Neuronal stem cell (in vitro differentiated cells): ENCODE results near the gene SH3PXD2A.

Experiments
- DNase-seq: peaks from one replicate; pipeline ENCODE4 v3.0.0-alpha.2; 2013; ENCODE audit warnings: low spot score
- H2AFZ ChIP-seq: one replicate; pipeline ENCODE4 v1.6.1; 2013; ENCODE audit warnings: mild to moderate bottlenecking, low read length, inconsistent platforms
- H2AK5ac ChIP-seq: 2 replicates; pipeline ENCODE4 v1.6.1; 2013; ENCODE audit warnings: low read depth, mild to moderate bottlenecking, inconsistent platforms, low read length, moderate library complexity, mixed read lengths
- H2BK120ac ChIP-seq: 2 replicates; pipeline ENCODE4 v1.6.1; 2013; ENCODE audit warnings: low read depth, mild to moderate bottlenecking, inconsistent platforms, low read length, moderate library complexity, mixed read lengths
- H2BK12ac ChIP-seq: one replicate; pipeline ENCODE4 v1.6.1; 2013; ENCODE audit warnings: low read length, inconsistent platforms
- H2BK15ac ChIP-seq: 2 replicates; pipeline ENCODE4 v1.6.1; 2013; ENCODE audit warnings: mild to moderate bottlenecking, low read length, inconsistent platforms, mixed read lengths
- H2BK5ac ChIP-seq: one replicate; pipeline ENCODE4 v1.6.1; 2013; ENCODE audit warnings: inconsistent platforms, mild to moderate bottlenecking, low read length, moderate library complexity
- H3K14ac ChIP-seq: one replicate; pipeline ENCODE4 v1.6.1; 2013; ENCODE audit warnings: low read length, inconsistent platforms
- H3K18ac ChIP-seq: 2 replicates; pipeline ENCODE4 v1.6.1; 2013; ENCODE audit warnings: low read length, inconsistent platforms
- H3K23ac ChIP-seq: 2 replicates; pipeline ENCODE4 v1.6.1; 2013; ENCODE audit warnings: low read depth, mild to moderate bottlenecking, mixed read lengths, low read length, inconsistent platforms; ENCODE audit not compliant: poor library complexity
- H3K27ac ChIP-seq: replicated peaks from 3 replicates; pipeline ENCODE4 v1.5.1; 2013; ENCODE audit warnings: low read length, inconsistent platforms
- H3K27me3 ChIP-seq, 3 experiments: 2 replicates each; pipeline ENCODE4 v1.6.1; 2013; ENCODE audit warnings: low read length in 3 of 3, mild to moderate bottlenecking in 2 of 3, inconsistent platforms in 1 of 3, low read depth in 1 of 3, mixed read lengths in 1 of 3, moderate library complexity in 1 of 3; ENCODE audit not compliant: control insufficient read depth in 3 of 3, insufficient read depth in 3 of 3
- H3K36me3 ChIP-seq, 2 donors: replicated peaks in 1 of 2; 2 replicates each; pipeline ENCODE4 v1.6.1; 2013; ENCODE audit warnings: low read length in 2 of 2; ENCODE audit not compliant: control insufficient read depth in 2 of 2, insufficient read depth in 2 of 2
- H3K4ac ChIP-seq: 2 replicates; pipeline ENCODE4 v1.6.1; 2013; ENCODE audit warnings: inconsistent platforms, mild to moderate bottlenecking, low read length, moderate library complexity
- H3K4me1 ChIP-seq, 2 donors: 1 replicate in 1 of 2; 2 replicates in 1 of 2; pipeline ENCODE4 v1.6.1; 2013; ENCODE audit warnings: low read length in 2 of 2, low read depth in 1 of 2; ENCODE audit not compliant: control insufficient read depth in 2 of 2, insufficient read depth in 1 of 2
- H3K4me2 ChIP-seq: one replicate; pipeline ENCODE4 v1.6.1; 2013; ENCODE audit warnings: mild to moderate bottlenecking, low read length, inconsistent platforms; ENCODE audit not compliant: insufficient read depth, poor library complexity, severe bottlenecking
- H3K4me3 ChIP-seq, 2 donors: 2 replicates each; pipeline ENCODE4 v1.5.1; 2013; ENCODE audit warnings: low read length in 2 of 2, mild to moderate bottlenecking in 2 of 2, inconsistent platforms in 1 of 2, moderate library complexity in 1 of 2
- H3K79me1 ChIP-seq: one replicate; pipeline ENCODE4 v1.6.1; 2013; ENCODE audit warnings: low read depth, mild to moderate bottlenecking, inconsistent platforms, low read length, moderate library complexity
- H3K9ac ChIP-seq: one replicate; pipeline ENCODE4 v1.6.1; 2013; ENCODE audit warnings: mild to moderate bottlenecking, low read depth, low read length, inconsistent platforms; ENCODE audit not compliant: poor library complexity
- H3K9me3 ChIP-seq, 2 donors: replicated peaks in 1 of 2; 2 replicates each; pipeline versions ENCODE3 to v1.6.1; 2013; ENCODE audit warnings: low read length in 2 of 2, mild to moderate bottlenecking in 2 of 2, inconsistent platforms in 1 of 2, low read depth in 1 of 2, mixed read lengths in 1 of 2, moderate library complexity in 1 of 2; ENCODE audit not compliant: control insufficient read depth in 2 of 2, insufficient read depth in 1 of 2
- H4K8ac ChIP-seq: one replicate; pipeline ENCODE4 v1.6.1; 2013; ENCODE audit warnings: low read depth, mild to moderate bottlenecking, inconsistent platforms, low read length, moderate library complexity
- H4K91ac ChIP-seq: one replicate; pipeline ENCODE4 v1.6.1; 2013; ENCODE audit warnings: low read length, low read depth, mild to moderate bottlenecking, inconsistent platforms; ENCODE audit not compliant: poor library complexity
- WGBS, 2 donors: extraction: QIAGEN DNeasy Blood & Tissue Kit; methylation state at CpG; one replicate each; pipeline ENCODE4 v1.1.7; 2013; ENCODE audit warnings: missing lambda C conversion rate in 2 of 2, mixed read lengths in 1 of 2; ENCODE audit not compliant: insufficient read length in 2 of 2, insufficient replicate concordance in 1 of 2; ENCODE audit errors: extremely low coverage in 2 of 2; 5-methylcytosine and 5-hydroxymethylcytosine counted together

Gene SH3PXD2A

GRCh38 chr10:103564116-103564501 lies 291.3 kb downstream of the SH3PXD2A start:
- H2AK5ac ChIP-seq: peak overlapping the region; percentile 14
- peak overlapping the region; percentile 3 for H2BK15ac ChIP-seq
- H3K9ac ChIP-seq: no peak overlapping the region
- H2BK5ac ChIP-seq: peak overlapping the region; percentile 5
- H4K8ac ChIP-seq: no peak overlapping the region
- H3K4me3 ChIP-seq: no peak overlapping the region
- H2AFZ ChIP-seq: no peak overlapping the region
- DNase-seq: no peak
- H2BK120ac ChIP-seq: no peak overlapping the region
- H3K9me3 ChIP-seq: peaks cover 0 to 4% of the 10 kb centered on the region in 2 donors
- H3K4me1 ChIP-seq: peaks cover 0 to 5% of the 10 kb centered on the region in 2 donors
- no peak overlapping the region for H3K4me2 ChIP-seq
- peaks cover 2% of the 10 kb centered on the region for H3K79me1 ChIP-seq
- H3K27ac ChIP-seq: no peak overlapping the region
- H3K23ac ChIP-seq: no peak overlapping the region
- H3K27me3 ChIP-seq: peaks cover 0 to 3% (median 0%) of the 10 kb centered on the region in 3 experiments
- H3K18ac ChIP-seq: peak overlapping the region; percentile 65
- H2BK12ac ChIP-seq: no peak overlapping the region
- no CpG with 5 or more reads among the region's 7 CpGs for WGBS, 2 donors
- peaks cover 0 to 4% of the 10 kb centered on the region in 2 donors for H3K36me3 ChIP-seq
- no peak overlapping the region for H3K4ac ChIP-seq
- no peak overlapping the region for H3K14ac ChIP-seq
- no peak overlapping the region for H4K91ac ChIP-seq

GRCh38 chr10:103563231-103564115 lies 291.9 kb downstream of the SH3PXD2A start:
- Histone ChIP-seq H2BK5ac (peak overlapping the region; percentile 5), H3K27me3 (peaks cover 0 to 9% (median 0%) of the 10 kb centered on the region in 3 experiments), H3K27ac (no peak overlapping the region), H3K14ac (no peak overlapping the region), H3K36me3 (peaks cover 0 to 4% of the 10 kb centered on the region in 2 donors), H3K4me1 (peaks cover 0 to 9% of the 10 kb centered on the region in 2 donors), H2AFZ (no peak overlapping the region), H2BK12ac (no peak overlapping the region), H3K18ac (no peak overlapping the region), H3K4ac (no peak overlapping the region), H4K91ac (no peak overlapping the region), H3K4me2 (no peak overlapping the region), H3K79me1 (peaks cover 2% of the 10 kb centered on the region), H2BK15ac (no peak overlapping the region), H2AK5ac (peak overlapping the region; percentile 14), H3K23ac (no peak overlapping the region), H4K8ac (no peak overlapping the region), H3K4me3 (no peak overlapping the region), H3K9ac (no peak overlapping the region), H3K9me3 (peaks cover 0 to 4% of the 10 kb centered on the region in 2 donors), H2BK120ac (no peak overlapping the region)
- WGBS, 2 donors: no CpG with 5 or more reads among the region's 7 CpGs
- no peak for DNase-seq

- Histone ChIP-seq H2BK5ac (no peak overlapping the region), H3K27me3 (peaks cover 0 to 18% (median 0%) of the 10 kb centered on the region in 3 experiments), H2BK120ac (no peak overlapping the region), H3K18ac (no peak overlapping the region), H3K9ac (no peak overlapping the region), H3K4ac (no peak overlapping the region), H3K4me3 (no peak overlapping the region), H2BK15ac (no peak overlapping the region), H2AK5ac (no peak overlapping the region), H3K4me2 (no peak overlapping the region), H2AFZ (no peak overlapping the region), H3K9me3 (peaks cover 0 to 4% of the 10 kb centered on the region in 2 donors), H3K36me3 (peaks cover 0 to 4% of the 10 kb centered on the region in 2 donors), H3K4me1 (peaks cover 0 to 9% of the 10 kb centered on the region in 2 donors), H2BK12ac (no peak overlapping the region), H4K8ac (no peak overlapping the region), H3K23ac (no peak overlapping the region), H3K27ac (no peak overlapping the region), H3K79me1 (peaks cover 2% of the 10 kb centered on the region), H3K14ac (no peak overlapping the region), H4K91ac (no peak overlapping the region)
- no CpG with 5 or more reads among the region's 4 CpGs for WGBS, 2 donors
- DNase-seq: no peak
Measured at GRCh38 chr10:103562383-103562782, 293.0 kb downstream of the SH3PXD2A start.

- Histone ChIP-seq H4K8ac (no peak overlapping the region), H3K4me1 (peaks cover 4 to 9% of the 10 kb centered on the region in 2 donors), H2BK5ac (no peak overlapping the region), H3K4me3 (no peak overlapping the region), H2AFZ (no peak overlapping the region), H4K91ac (no peak overlapping the region), H3K14ac (no peak overlapping the region), H3K4ac (no peak overlapping the region), H2BK12ac (no peak overlapping the region), H2BK120ac (no peak overlapping the region), H3K9ac (no peak overlapping the region), H3K27me3 (peaks cover 0 to 31% (median 3%) of the 10 kb centered on the region in 3 experiments), H2AK5ac (no peak overlapping the region), H3K4me2 (no peak overlapping the region), H3K9me3 (peaks cover 0 to 4% of the 10 kb centered on the region in 2 donors), H3K23ac (no peak overlapping the region), H3K18ac (no peak overlapping the region), H2BK15ac (no peak overlapping the region), H3K79me1 (peaks cover 2% of the 10 kb centered on the region), H3K36me3 (peaks cover 0 to 4% of the 10 kb centered on the region in 2 donors), H3K27ac (no peak overlapping the region)
- WGBS, 2 donors: no CpG with 5 or more reads among the region's 7 CpGs
- no peak for DNase-seq
Measured at GRCh38 chr10:103560886-103561285, 294.5 kb downstream of the SH3PXD2A start.
